ENCODE data around the gene AIFM3.
A peak's percentile ranks its signal among the peaks of the same experiment; 100 is the strongest.
"Not testable (repeated sequence)": the region's sequence is repeated elsewhere in the genome, so short reads cannot be mapped to it uniquely, and the experiment has no call there.

The AIFM3 gene

DNA sequence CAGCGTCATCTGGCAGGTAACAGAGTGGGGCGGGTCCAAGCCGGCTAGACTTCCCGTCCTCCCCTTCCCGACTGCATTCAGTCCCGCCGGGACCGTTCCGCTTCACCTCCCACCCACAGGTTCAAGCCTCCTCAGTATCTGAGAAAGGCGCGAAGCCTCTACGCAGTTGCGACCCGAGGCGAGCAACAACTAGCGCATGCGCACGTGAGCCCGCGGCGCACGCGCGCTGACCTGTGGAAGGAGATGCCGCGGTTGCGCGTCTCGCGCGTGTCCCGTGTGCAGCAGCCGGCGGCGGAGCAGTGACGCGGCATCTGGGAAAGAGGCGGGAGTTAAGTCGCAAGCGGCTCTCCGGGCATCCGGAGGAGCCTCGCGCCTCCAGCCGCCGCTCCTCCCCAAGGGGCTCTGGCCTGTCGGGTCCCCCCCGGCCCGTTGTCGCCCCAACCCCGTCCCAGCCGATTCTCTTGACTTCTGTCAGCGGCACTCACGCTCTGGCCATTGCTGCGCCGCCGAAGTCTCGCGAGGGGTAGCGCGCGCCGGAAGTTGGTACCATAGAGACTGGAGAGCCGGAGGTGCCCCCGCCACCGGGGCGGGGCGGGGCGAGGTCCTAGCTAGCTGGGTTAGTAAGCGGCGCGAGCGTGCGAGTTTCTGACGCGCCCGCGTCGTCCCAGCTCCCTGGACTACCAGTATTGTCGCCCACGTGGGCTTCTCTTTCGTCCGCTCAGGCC lies 34.7 kb downstream of the AIFM3 start, which contains the start of gene THAP7:
Gene THAP7, minus strand, starts transcription at position 518 of the 725 bp plus-strand sequence. Its CDS starts 207 bp downstream, at position 311.
- peak; percentile 94 to 98 for DNase-seq (ENCODE audit: low read depth in 2 of 2)

DNA sequence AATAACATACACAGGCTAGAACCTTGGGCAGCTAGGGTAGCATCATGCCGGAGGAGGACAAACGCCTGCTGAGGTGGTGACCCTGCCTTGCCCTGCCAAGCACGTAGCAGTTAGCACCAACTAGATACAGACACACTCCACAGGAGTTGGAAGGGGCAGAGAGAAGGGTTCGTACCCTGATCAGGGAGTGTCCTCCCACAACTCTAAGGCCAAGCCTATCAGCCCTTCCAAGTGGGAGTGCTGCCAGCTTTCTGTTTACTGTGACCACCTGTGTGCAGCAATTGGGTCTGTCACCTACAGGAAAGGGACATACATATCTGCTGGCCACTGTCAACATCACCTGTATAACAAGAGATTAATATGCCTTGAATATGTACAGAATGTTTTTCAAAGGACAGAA lies 36.7 kb downstream of the AIFM3 start:
- no peak for DNase-seq (ENCODE audit: low read depth in 2 of 2)

DNA sequence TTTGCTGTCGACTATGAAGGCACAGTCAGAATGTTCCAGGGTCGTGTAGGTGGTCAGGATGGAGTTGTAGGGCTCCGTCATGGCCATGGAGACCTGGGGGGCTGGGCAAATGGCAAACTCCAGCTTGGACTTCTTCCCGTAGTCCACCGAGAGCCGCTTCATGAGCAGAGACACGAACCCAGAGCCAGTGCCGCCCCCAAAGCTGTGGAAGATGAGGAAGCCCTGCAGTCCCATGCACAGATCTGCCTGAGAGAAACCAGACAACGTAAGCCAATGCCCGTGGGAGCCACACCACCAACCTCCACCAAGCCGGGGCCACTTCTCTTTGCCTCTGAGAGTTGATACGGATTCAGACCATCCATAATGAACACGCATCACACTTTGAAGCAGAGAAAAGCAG lies 42.2 kb downstream of the AIFM3 start:
- not testable (repeated sequence) for DNase-seq (ENCODE audit: low read depth in 2 of 2)

DNA sequence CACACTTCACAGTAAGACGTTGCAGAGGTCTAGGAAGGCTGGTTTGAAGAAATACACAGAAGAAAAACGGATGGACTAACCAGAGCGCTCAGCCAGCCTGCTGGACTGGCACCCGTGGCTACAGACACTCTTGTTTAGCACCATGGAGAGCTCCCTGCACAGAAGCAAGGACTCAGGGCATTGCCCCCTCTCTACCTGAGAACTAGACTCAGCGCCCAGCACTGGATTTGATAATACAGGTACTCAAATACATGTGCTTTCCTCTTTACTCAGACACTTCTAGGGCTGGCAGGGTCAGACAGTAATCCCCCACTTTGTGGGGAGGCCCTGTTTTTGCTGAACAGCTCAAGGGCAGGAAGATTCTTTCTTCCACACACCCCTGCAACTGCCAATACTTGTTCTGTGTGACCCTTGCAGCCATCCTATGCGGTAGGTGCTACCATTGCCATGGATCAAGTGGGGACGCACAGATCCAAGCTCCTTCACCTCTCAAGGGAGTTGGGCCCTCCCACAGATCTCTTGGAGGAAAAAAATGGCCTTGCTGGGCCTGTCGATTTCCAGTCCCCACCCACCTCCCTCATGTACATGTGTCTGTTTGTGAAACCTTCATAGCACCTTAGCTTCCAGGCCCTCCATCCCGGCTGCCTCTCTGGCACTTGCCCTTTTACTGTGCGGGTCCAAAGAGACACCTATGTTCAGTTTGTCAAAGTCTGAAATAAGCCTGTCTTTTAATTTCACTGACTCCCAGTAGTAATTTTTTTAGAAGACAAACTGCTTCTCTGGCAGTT lies 42.8 kb downstream of the AIFM3 start:
- no peak for DNase-seq (ENCODE audit: low read depth in 2 of 2)

DNA sequence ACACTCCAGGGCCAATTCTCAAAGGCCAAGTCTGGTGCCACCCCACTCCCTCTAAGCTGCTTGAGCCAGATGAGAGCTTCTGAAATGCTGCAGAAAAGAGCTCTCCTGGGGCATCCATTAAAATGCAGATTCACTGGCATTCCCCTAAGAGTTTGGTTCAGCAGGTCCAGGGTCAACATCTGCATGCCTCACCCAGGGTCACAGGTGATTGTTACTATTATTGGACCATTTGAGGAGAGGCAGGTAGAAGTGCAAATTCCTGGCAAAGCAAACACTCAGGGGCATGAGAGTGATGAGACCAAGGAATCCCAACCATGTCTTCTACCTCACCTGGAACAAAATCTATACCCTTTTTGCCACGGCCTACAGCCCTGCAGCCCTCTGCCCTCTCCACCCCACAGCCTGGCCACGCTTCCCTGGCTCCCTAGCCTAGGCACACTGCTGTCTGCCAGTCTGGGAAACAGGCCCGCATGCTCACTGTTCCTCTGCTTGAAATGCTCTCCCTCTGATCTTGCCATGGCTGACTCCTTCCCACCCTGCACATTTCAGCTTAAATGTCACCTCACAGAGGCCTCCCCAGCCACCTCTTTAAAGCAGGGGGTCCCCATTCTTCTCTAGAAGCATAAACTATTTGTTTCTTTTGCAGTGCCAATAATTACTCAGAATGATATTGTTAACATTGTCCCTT lies 43.5 kb downstream of the AIFM3 start:
- no peak for DNase-seq (ENCODE audit: low read depth in 2 of 2)

DNA sequence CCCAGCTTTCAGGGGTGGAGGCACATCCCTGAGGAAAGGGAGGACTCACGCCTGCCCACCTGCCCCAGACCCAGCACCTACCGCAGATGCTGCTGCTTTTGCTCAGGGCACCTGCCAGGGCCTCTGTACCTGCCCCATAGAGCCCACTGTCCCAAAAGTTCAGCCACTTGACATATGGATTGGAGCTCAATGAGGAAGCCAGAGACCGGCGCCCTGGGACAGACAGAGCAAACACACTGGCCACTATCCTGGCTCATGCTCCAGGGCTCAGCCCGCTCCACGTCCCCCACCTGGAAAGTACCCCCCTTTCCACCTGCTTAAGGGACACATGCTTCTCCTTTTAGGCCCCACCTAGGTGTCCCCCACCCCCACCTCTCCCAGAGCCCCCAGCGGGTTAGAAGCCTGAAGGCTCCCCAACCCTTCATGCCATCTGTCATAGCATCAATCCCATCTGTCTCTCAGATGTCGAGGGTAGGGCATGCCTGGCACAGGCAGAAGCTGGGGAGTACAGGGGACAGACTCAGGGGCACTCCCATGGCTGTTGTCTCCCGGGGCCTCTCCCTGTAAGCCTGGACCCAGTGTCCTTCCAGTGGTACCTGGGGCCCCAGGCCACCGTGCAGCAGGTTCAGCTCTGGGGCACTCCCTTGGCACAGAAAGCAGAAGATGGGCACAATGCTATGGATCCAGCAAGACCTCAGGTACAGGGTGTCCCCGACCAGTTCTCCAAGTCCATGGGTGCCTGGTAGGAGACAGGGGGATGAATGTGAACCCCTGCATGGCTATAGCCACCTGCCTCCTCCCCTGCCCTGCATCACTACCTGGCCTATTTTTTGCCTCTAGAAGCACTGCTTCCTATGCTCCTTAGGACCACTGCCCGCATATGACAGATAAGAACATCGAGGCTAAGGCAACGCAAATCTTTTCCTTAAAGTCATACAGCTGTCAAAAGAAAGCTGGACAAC lies 45.7 kb downstream of the AIFM3 start:
- no peak for DNase-seq (ENCODE audit: low read depth in 2 of 2)

DNA sequence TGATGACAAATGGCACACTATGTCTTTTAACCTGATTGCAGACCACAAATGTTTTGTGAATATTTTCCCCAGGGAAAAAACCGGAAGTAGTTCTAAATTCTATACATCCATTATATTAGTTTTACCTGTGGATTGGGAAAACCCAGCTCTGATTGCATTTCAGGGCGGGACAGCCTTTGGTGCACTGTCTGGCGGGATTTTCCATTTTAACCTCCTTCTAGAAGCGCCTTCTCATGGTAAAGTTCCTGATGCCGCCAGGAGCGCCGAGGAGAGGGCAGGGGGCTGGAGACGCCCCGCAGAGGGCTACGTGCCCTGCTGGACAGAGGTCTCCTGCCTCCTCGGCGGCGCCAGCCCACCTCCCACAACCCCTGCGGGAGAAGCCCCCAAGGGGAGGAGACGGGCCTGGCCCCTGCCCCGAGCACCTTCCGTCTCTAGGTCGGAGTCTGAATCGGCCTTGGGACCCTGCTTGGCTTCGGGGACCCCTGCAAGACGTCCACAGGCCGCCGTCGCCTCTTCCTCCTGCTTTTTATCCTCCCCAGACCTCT lies 46.7 kb downstream of the AIFM3 start:
- DNase-seq (ENCODE audit: low read depth in 2 of 2): no peak

DNA sequence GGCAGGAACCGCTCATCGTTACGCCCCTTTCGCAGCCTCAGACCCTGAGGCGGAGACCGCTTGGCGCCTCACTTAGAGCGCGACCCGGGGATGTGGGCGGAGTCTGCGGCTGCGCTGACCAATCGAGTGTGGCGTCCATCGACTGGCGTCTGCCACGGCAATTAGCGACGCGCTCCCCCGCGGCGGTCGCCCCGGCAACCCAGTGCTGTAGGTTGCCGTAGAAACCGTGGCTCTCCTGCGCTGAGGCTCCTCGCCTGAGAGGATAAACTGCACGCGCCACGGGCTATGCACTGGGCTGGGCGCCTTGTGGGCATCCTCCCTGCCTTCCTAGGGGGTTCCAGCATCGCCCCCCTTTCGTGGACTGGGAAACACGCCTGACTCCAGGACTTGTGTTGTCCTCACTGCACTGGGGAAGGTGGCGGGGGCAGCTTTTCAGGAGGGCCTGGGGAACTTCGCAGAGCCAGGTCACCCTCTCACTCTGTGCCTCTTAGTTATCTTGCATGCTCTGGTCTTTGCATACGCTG lies 47.2 kb downstream of the AIFM3 start:
- DNase-seq (ENCODE audit: low read depth in 2 of 2): peak; percentile 47 to 83

DNA sequence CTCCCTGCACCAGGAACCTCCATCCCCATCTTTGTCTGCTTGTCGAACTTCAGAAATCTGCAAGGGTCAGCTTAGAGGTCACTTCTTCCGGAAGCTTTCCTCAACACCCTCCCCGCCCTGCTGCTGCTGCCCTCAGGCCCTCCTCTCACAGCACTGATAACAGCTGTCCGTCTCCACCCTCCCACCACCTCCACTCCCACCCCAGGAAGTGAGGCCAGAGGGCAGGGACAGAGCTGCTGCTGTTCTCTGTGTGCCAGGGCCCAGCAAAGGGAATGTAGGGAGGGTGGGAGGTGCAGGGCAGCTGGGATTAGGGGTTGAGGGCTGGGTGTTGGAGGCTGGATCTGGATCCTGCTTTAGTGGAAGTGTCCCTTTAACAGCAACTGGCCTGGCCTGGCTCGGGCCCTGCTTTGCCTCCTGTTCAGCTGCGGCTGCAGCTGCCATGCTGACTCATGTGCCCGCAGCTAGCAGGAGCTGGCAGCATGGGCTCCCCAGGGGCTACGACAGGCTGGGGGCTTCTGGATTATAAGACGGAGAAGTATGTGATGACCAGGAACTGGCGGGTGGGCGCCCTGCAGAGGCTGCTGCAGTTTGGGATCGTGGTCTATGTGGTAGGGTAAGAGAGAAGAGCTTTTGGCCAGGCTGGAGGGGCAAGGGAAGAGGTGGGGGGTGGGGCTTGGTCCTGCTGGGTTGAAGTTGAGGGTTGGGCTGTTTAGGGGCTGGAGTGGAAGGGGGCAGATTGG lies 47.8 kb downstream of the AIFM3 start, which contains the start of gene P2RX6:
Gene P2RX6, plus strand, starts transcription at position 440 of the 740 bp plus-strand sequence. Its CDS starts 10 bp downstream, at position 450.
- DNase-seq (ENCODE audit: low read depth in 2 of 2): no peak

DNA sequence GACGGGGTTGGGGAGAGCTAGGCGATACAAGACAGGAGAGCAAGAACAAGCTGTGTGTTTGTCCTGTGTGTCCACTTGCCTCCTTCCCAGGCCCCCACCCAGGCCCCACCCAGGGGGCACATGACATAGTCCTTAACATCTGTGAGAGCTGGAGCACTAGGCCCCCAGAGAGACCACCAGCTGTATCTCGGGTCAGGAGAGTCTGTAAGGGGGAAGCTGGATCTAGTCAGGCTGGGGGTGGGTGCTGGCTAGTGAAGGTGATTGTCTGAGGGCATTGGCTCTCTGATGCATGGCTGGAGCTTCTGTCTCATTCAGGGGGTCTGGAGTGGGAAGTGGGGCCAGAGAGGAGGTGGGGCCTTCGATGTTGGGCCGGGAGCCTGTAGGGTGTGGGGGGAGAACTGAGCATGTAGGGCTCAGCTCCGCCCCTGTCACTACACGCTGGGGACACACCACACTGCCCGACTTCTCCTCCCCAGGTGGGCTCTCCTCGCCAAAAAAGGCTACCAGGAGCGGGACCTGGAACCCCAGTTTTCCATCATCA lies 48.5 kb downstream of the AIFM3 start:
- no peak for DNase-seq (ENCODE audit: low read depth in 2 of 2)

DNA sequence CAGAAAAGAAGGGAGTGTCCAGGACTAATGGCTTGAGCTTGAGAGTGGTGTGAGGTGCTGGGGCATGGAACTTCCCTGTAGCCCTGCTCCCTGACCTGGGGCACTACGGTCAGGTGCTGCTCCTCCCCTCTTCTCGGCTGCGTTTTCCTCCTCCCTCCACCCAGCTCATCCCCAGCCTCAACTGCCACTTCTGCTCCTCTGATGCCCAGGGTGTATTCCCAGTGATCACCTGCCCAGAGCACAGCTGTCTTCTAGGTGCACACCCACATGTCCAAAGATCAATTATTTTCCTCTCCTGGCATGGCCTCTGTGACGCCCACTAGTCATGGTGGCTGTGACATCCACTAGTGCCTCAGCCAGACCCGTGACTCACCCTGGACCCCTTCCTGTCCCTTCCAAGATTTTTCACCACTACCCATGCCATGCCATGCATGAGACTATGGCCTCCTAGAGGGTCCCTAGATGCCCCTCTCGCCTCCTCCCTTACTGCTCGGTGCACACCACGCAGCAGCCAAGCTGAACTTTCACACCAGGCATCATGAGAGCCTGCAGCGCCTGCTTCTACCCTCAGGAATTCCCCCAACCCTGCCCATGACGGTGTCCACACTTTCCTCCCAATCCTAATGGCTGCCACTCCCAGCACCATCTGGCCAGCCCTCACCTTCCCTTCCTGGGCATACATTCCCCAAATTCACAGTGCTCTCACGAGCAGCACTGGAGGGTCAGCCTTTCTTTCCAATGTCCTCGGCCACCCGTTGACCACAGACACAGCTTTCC lies 49.8 kb downstream of the AIFM3 start:
- DNase-seq (ENCODE audit: low read depth in 2 of 2): no peak

DNA sequence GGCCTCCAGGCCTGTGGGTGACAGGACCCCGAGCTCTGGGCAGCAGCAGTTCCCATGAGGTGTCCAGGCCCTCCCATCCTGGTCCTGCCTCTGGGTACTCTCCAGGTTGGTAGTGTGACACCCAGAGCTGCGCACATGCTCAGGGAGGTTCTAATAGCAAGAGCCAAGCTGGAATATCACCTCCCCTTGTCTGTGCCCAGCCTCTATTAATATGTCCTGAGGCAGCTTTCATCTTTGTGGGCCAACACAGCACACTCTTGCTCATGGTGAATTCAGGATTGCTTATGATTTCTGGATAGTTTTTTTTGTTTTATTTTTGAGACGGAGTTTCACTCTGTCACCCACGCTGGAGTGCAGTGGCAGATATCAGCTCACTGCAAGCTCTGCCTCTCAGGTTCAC lies 51.3 kb downstream of the AIFM3 start:
- no peak for DNase-seq (ENCODE audit: low read depth in 2 of 2)

DNA sequence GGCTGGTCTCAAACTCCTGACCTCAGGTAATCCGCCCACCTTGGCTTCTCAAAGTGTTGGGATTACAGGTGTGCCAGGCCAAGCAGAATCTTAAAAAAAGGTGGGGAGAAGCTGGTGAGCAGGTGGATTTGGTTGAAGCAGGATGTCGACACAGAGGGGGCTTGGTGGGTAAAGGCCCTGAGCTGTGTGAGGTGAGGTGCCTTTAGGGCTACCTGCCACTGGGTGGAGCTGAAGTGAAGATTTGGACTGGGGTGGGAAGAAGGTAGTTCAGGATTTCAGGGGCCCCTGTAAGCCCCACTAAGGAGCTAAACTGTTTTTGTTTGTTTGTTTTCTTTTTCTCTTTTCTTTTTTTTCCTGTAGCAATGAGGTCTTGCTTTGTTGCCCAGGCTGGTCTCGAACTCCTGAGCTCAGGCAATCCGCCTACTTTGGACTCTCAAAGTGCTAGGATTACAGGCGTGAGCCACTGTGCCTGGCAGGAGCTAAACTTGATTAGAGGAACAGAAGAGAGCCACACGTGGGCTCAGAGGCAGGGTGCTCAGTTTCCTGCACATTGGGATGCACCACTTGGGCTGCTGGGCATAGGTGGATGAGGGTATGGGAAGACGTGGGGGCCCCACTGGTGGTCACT lies 53.9 kb downstream of the AIFM3 start:
- no peak for DNase-seq (ENCODE audit: low read depth in 2 of 2)

DNA sequence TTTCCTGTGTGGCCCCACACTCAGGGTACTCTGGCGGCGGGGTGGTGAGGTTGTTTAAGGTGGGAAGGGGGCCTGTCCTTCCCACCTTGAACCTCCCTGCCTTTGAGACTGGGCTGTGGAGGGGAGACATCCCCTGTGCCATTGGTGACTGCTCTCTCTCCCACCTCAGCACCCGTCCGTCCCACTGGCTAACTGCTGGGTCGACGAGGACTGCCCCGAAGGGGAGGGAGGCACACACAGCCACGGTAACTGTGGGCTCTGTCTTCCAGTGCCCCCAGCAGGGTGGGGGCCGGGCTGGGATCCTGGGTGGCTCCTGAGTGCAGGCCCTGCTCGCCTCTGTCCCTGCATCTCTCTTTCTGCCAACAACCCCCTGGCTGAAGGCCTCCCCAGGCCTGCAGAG lies 55.5 kb downstream of the AIFM3 start:
- DNase-seq (ENCODE audit: low read depth in 2 of 2): no peak

DNA sequence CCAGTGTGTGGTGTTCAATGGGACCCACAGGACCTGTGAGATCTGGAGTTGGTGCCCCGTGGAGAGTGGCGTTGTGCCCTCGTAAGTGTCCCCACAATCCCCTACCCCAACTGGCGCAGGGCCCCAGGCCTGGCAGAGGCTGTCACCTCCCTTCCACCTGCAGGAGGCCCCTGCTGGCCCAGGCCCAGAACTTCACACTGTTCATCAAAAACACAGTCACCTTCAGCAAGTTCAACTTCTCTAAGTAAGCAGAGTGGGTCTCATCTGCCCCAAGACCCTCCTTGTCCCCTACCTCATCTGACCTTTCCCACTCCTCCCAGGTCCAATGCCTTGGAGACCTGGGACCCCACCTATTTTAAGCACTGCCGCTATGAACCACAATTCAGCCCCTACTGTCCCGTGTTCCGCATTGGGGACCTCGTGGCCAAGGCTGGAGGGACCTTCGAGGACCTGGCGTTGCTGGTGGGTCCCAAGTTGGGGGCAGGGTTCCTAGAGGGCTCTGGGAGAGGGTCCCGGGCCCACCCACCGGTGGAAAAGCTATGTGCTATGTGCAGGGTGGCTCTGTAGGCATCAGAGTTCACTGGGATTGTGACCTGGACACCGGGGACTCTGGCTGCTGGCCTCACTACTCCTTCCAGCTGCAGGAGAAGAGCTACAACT lies 56.0 kb downstream of the AIFM3 start:
- DNase-seq (ENCODE audit: low read depth in 2 of 2): no peak

DNA sequence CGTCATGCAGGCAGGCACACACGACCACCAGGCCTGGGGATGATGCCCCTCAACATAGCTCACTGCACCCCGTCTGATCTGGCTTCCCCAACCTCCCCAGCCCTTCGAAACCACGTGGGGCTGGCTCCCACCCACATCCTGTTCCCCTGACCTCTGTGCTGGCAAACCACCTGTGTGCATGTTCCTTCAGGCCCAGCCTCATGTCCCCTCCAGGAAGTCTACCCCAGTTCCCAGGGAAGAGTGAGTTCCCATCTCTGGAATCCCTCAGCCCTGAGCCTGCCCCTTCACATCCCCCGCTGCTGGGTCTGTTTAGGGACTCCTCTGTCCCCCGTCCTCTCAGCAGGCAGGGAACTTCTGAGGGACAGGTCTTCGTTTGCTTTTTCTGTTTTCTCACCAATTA lies 58.2 kb downstream of the AIFM3 start:
- DNase-seq (ENCODE audit: low read depth in 2 of 2): peak in 1 of 2 donors; percentile 20

DNA sequence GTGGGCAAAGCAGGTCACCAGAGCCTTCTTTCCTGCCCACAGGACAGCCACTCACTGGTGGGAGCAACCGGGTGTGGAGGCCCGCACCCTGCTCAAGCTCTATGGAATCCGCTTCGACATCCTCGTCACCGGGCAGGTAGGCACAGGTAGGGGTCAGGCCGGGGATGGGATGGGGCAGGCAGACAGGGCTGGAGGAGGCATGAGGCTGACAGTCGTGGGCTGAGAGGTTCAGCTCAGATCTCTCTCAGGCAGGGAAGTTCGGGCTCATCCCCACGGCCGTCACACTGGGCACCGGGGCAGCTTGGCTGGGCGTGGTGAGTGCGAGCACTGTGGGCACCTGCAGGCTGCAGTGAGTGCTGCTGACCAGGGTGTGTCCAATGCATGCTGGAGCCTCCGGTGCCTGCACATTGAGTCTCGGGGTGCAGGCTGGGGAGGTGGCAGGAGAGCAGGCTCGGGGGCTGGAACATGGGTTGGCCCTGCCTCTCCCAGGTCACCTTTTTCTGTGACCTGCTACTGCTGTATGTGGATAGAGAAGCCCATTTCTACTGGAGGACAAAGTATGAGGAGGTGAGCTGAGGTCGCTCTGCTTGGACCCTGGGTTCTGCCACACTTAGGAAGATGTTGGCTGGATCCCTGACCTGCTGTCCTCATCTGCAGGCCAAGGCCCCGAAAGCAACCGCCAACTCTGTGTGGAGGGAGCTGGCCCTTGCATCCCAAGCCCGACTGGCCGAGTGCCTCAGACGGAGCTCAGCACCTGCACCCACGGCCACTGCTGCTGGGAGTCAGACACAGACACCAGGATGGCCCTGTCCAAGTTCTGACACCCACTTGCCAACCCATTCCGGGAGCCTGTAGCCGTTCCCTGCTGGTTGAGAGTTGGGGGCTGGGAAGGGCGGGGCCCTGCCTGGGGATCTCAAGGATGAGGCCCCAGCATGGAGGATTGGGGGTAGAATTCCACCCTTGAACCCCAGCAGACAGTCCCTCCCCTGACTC lies 59.0 kb downstream of the AIFM3 start:
- no peak for DNase-seq (ENCODE audit: low read depth in 2 of 2)

Measured in stimulated activated CD8-positive, alpha-beta memory T cell treated with anti-CD3 and anti-CD28 coated beads, Interleukin-7, amount 100 ng/mL, for 4 hours (primary cell).